ENCODE measurements around the gene CCN6. TPM values are rescaled to one million over a fixed set of nuclear protein-coding genes. Genes with fewer than 3 reads are reported as not detected.
"Not testable (repeated sequence)": the region's sequence is repeated elsewhere in the genome, so short reads cannot be mapped to it uniquely, and the experiment has no call there.

The CCN6 gene
- total and polyA plus RNA-seq, 4 donors, result 0.54 TPM; not detected in 3

DNA sequence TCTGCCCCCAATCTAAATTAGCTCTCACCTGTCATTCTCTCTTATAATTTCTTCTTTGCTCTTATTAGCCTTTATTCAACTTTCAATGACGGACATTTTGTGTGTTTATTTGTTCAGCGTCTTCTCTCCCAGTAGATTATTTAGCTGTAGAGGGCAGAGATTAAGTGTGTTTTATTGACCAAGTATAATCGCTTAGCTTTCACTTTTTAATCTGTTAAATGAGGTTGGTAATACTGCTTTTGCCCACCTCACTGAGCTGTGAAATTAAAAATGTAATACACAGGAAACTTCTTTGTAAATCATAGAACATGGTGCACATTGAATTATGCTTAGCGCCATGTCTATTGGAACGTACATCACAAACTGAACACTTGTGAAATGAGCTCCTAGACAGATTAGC is 3.5 kb upstream of the CCN6 start:
- Histone ChIP-seq H3K4me3 (ENCODE audit: low read depth in 1 of 3, low read length in 3 of 3) (no peak overlapping the region), H3K36me3 (ENCODE audit: control insufficient read depth in 4 of 4, insufficient read depth in 3 of 4, low read depth in 1 of 4, low read length in 3 of 4) (no peaks in the 10 kb centered on the region), H3K9ac (ENCODE audit: low read depth in 1 of 2, low read length in 2 of 2) (no peak overlapping the region), H3K27ac (ENCODE audit: low read depth in 1 of 2, low read length in 2 of 2) (no peak overlapping the region), H3K27me3 (ENCODE audit: control insufficient read depth in 4 of 4, insufficient read depth in 4 of 4, low read length in 3 of 4) (no peaks in the 10 kb centered on the region), H3K4me1 (ENCODE audit: control insufficient read depth in 4 of 4, insufficient read depth in 4 of 4, low read length in 3 of 4) (peaks cover 0 to 9% (median 7%) of the 10 kb centered on the region in 4 donors), H3K9me3 (ENCODE audit: control insufficient read depth in 4 of 4, low read length in 3 of 4) (no peaks in the 10 kb centered on the region)
- TF ChIP-seq GABPA (IDR thresholded peaks at IDR 0.05 in 1 of 2, conservative IDR thresholded peaks at IDR 0.05 in 1 of 2) (no peak), TAF1 (conservative IDR thresholded peaks at IDR 0.05) (no peak), SP1 (IDR thresholded peaks at IDR 0.05) (no peak), NR2F2 (IDR thresholded peaks at IDR 0.05) (no peak), RAD21 (IDR thresholded peaks at IDR 0.05) (no peak), JUND (IDR thresholded peaks at IDR 0.05) (no peak), FOXA2 (IDR thresholded peaks at IDR 0.05) (no peak)
- TF ChIP-seq, protein P1, sequence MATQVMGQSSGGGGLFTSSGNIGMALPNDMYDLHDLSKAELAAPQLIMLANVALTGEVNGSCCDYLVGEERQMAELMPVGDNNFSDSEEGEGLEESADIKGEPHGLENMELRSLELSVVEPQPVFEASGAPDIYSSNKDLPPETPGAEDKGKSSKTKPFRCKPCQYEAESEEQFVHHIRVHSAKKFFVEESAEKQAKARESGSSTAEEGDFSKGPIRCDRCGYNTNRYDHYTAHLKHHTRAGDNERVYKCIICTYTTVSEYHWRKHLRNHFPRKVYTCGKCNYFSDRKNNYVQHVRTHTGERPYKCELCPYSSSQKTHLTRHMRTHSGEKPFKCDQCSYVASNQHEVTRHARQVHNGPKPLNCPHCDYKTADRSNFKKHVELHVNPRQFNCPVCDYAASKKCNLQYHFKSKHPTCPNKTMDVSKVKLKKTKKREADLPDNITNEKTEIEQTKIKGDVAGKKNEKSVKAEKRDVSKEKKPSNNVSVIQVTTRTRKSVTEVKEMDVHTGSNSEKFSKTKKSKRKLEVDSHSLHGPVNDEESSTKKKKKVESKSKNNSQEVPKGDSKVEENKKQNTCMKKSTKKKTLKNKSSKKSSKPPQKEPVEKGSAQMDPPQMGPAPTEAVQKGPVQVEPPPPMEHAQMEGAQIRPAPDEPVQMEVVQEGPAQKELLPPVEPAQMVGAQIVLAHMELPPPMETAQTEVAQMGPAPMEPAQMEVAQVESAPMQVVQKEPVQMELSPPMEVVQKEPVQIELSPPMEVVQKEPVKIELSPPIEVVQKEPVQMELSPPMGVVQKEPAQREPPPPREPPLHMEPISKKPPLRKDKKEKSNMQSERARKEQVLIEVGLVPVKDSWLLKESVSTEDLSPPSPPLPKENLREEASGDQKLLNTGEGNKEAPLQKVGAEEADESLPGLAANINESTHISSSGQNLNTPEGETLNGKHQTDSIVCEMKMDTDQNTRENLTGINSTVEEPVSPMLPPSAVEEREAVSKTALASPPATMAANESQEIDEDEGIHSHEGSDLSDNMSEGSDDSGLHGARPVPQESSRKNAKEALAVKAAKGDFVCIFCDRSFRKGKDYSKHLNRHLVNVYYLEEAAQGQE (IDR thresholded peaks at IDR 0.05), result no peak
- TF ChIP-seq, protein P2, sequence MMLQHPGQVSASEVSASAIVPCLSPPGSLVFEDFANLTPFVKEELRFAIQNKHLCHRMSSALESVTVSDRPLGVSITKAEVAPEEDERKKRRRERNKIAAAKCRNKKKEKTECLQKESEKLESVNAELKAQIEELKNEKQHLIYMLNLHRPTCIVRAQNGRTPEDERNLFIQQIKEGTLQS (IDR thresholded peaks at IDR 0.05), result no peak
- TF ChIP-seq, protein P3, sequence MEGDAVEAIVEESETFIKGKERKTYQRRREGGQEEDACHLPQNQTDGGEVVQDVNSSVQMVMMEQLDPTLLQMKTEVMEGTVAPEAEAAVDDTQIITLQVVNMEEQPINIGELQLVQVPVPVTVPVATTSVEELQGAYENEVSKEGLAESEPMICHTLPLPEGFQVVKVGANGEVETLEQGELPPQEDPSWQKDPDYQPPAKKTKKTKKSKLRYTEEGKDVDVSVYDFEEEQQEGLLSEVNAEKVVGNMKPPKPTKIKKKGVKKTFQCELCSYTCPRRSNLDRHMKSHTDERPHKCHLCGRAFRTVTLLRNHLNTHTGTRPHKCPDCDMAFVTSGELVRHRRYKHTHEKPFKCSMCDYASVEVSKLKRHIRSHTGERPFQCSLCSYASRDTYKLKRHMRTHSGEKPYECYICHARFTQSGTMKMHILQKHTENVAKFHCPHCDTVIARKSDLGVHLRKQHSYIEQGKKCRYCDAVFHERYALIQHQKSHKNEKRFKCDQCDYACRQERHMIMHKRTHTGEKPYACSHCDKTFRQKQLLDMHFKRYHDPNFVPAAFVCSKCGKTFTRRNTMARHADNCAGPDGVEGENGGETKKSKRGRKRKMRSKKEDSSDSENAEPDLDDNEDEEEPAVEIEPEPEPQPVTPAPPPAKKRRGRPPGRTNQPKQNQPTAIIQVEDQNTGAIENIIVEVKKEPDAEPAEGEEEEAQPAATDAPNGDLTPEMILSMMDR (IDR thresholded peaks at IDR 0.05; ENCODE audit: low read depth, low read length, missing input control), result no peak
- 57% methylated on average over 5 of the region's 5 CpGs for WGBS
- DNase-seq (ENCODE audit: low spot score), result no peak

DNA sequence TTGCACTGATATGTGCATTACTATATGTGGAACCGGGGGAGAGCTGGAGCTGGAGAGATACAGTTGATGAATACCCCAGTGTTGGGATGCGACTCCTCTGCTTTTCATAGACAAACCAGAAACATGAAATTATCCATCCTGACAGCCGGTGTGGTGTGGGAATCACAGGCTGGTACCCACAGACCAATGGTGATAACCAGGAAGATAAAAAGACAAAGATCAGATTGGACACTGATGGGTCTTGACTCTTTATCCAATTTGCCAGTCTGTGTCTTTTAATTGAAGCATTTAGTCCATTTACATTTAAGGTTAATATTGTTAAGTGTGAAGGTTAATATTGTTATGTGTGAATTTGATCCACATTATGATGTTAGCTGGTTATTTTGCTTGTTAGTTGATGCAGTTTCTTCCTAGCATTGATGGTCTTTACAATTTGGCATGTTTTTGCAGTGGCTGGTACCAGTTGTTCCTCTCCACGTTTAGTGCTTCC is 2.6 kb upstream of the CCN6 start:
- H3K4me1 ChIP-seq (ENCODE audit: control insufficient read depth in 4 of 4, insufficient read depth in 4 of 4, low read length in 3 of 4); H3K4me3 ChIP-seq (ENCODE audit: low read depth in 1 of 3, low read length in 3 of 3); DNase-seq (ENCODE audit: low spot score); H3K27me3 ChIP-seq (ENCODE audit: control insufficient read depth in 4 of 4, insufficient read depth in 4 of 4, low read length in 3 of 4); H3K27ac ChIP-seq (ENCODE audit: low read depth in 1 of 2, low read length in 2 of 2); H3K36me3 ChIP-seq (ENCODE audit: control insufficient read depth in 4 of 4, insufficient read depth in 3 of 4, low read depth in 1 of 4, low read length in 3 of 4); H3K9ac ChIP-seq (ENCODE audit: low read depth in 1 of 2, low read length in 2 of 2); H3K9me3 ChIP-seq (ENCODE audit: control insufficient read depth in 4 of 4, low read length in 3 of 4): not testable (repeated sequence)
- WGBS, result 93% methylated on average over 4 of the region's 4 CpGs

DNA sequence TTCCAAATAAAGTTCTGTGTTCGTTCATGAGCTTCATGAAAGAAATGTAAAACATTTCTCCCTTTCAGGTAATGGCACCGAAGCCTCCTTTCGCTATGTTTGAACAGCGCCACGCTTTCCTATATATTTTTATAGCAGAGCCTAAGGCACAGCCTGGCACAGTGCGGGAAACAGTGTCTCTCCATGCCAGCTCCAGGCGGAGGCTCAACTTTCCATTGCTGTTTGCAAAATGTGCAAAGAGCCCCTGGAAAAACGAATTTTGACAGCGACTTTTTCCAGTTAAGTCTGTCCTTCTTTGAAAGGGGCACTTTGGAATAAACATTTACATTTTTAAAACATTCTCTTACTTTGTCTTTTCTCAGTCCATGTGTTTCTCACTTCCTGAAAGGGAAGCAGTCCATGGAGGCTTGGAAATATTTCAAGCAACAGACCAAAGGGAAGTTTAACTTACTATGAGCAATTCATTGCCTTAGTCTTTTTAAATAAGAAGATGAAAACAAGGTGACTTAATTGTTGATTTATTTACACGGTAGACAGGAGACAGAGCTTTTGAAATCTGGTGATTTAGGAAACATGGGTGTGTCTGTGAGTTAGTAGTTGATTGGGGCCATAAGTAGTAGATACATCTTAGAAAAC is 769 bp downstream of the CCN6 start:
- WGBS, result 83% methylated on average over 10 of the region's 10 CpGs
- H3K9ac ChIP-seq (ENCODE audit: low read depth in 1 of 2, low read length in 2 of 2), result no peak overlapping the region
- no peak overlapping the region for H3K27ac ChIP-seq (ENCODE audit: low read depth in 1 of 2, low read length in 2 of 2)
- no peak for DNase-seq (ENCODE audit: low spot score)
- H3K4me3 ChIP-seq (ENCODE audit: low read depth in 1 of 3, low read length in 3 of 3), result no peak overlapping the region
- no peaks in the 10 kb centered on the region for H3K27me3 ChIP-seq (ENCODE audit: control insufficient read depth in 4 of 4, insufficient read depth in 4 of 4, low read length in 3 of 4)
- H3K4me1 ChIP-seq (ENCODE audit: control insufficient read depth in 4 of 4, insufficient read depth in 4 of 4, low read length in 3 of 4), result peaks cover 0 to 28% (median 20%) of the 10 kb centered on the region in 4 donors
- no peaks in the 10 kb centered on the region for H3K9me3 ChIP-seq (ENCODE audit: control insufficient read depth in 4 of 4, low read length in 3 of 4)
- no peaks in the 10 kb centered on the region for H3K36me3 ChIP-seq (ENCODE audit: control insufficient read depth in 4 of 4, insufficient read depth in 3 of 4, low read depth in 1 of 4, low read length in 3 of 4)
- TF ChIP-seq FOXA1 (IDR thresholded peaks at IDR 0.05) (no peak), RAD21 (IDR thresholded peaks at IDR 0.05) (no peak), HNF4G (IDR thresholded peaks at IDR 0.05) (no peak)
- TF ChIP-seq, protein P1 (IDR thresholded peaks at IDR 0.05), result no peak
- TF ChIP-seq, protein P3 (IDR thresholded peaks at IDR 0.05; ENCODE audit: low read depth, low read length, missing input control), result no peak
- TF ChIP-seq, protein P4, sequence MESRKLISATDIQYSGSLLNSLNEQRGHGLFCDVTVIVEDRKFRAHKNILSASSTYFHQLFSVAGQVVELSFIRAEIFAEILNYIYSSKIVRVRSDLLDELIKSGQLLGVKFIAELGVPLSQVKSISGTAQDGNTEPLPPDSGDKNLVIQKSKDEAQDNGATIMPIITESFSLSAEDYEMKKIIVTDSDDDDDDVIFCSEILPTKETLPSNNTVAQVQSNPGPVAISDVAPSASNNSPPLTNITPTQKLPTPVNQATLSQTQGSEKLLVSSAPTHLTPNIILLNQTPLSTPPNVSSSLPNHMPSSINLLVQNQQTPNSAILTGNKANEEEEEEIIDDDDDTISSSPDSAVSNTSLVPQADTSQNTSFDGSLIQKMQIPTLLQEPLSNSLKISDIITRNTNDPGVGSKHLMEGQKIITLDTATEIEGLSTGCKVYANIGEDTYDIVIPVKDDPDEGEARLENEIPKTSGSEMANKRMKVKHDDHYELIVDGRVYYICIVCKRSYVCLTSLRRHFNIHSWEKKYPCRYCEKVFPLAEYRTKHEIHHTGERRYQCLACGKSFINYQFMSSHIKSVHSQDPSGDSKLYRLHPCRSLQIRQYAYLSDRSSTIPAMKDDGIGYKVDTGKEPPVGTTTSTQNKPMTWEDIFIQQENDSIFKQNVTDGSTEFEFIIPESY (IDR thresholded peaks at IDR 0.05), result no peak

Data from liver (tissue), 9 donors.